H9 (cell line): ENCODE results near the gene ARMH3. TPM values are rescaled to one million over a fixed set of nuclear protein-coding genes. Genes with fewer than 3 reads are reported as not detected.

ENCODE experiments used
- DNase-seq: peaks from one replicate; pipeline ENCODE4 v3.0.0-alpha.2; 2017
- H2AFZ ChIP-seq: one replicate; pipeline ENCODE4 v1.6.1; 2013; ENCODE audit warnings: mild to moderate bottlenecking, low read length, control low read depth, moderate library complexity
- H2AK5ac ChIP-seq: 2 replicates; pipeline ENCODE4 v1.6.1; 2013; ENCODE audit warnings: low read length, control low read depth, mixed read lengths; ENCODE audit not compliant: insufficient read length
- H2BK120ac ChIP-seq: one replicate; pipeline ENCODE4 v1.6.1; 2013; ENCODE audit warnings: low read depth, mild to moderate bottlenecking, low read length, control low read depth, inconsistent platforms; ENCODE audit not compliant: poor library complexity, severe bottlenecking
- H2BK12ac ChIP-seq: 2 replicates; pipeline ENCODE4 v1.6.1; 2013; ENCODE audit warnings: low read length, control low read depth, mixed read lengths, low read depth; ENCODE audit not compliant: insufficient read length
- H2BK15ac ChIP-seq: 2 replicates; pipeline ENCODE4 v1.6.1; 2013; ENCODE audit warnings: low read depth, low read length, control low read depth
- H2BK20ac ChIP-seq: one replicate; pipeline ENCODE4 v1.6.1; 2013; ENCODE audit warnings: low read depth, mild to moderate bottlenecking, low read length, control low read depth, inconsistent platforms; ENCODE audit not compliant: poor library complexity, severe bottlenecking
- H2BK5ac ChIP-seq: 2 replicates; pipeline ENCODE4 v1.6.1; 2013; ENCODE audit warnings: low read length, control low read depth, mixed read lengths; ENCODE audit not compliant: insufficient read length
- H3K14ac ChIP-seq: 2 replicates; pipeline ENCODE4 v1.6.1; 2013; ENCODE audit warnings: low read length, control low read depth; ENCODE audit not compliant: insufficient read depth
- H3K18ac ChIP-seq: 2 replicates; pipeline ENCODE4 v1.6.1; 2013; ENCODE audit warnings: low read depth, mild to moderate bottlenecking, mixed read lengths, low read length, control low read depth; ENCODE audit not compliant: insufficient read length
- H3K23ac ChIP-seq: 2 replicates; pipeline ENCODE4 v1.6.1; 2013; ENCODE audit warnings: low read length, control low read depth, mixed read lengths, low read depth; ENCODE audit not compliant: insufficient read length
- H3K23me2 ChIP-seq: 2 replicates; pipeline ENCODE4 v1.6.1; 2013; ENCODE audit warnings: low read depth, mild to moderate bottlenecking, mixed read lengths, low read length, control low read depth; ENCODE audit not compliant: insufficient read length, poor library complexity, severe bottlenecking
- H3K27ac ChIP-seq: 2 replicates; pipeline ENCODE4 v1.5.1; 2013; ENCODE audit warnings: low read length, control low read depth, mixed read lengths, low read depth; ENCODE audit not compliant: insufficient read length
- H3K27me3 ChIP-seq: 2 replicates; pipeline ENCODE4 v1.6.1; 2013; ENCODE audit warnings: low read length, control low read depth, inconsistent platforms; ENCODE audit not compliant: insufficient read depth
- H3K4ac ChIP-seq: 2 replicates; pipeline ENCODE4 v1.6.1; 2013; ENCODE audit warnings: low read depth, mild to moderate bottlenecking, control low read depth, inconsistent platforms, low read length, moderate library complexity
- H3K4me1 ChIP-seq: 2 replicates; pipeline ENCODE4 v1.6.1; 2013; ENCODE audit warnings: low read length, control low read depth, inconsistent platforms; ENCODE audit not compliant: insufficient read depth
- H3K4me2 ChIP-seq: 2 replicates; pipeline ENCODE4 v1.6.1; 2013; ENCODE audit warnings: low read length, control low read depth, mixed read lengths; ENCODE audit not compliant: insufficient read length, insufficient read depth
- H3K56ac ChIP-seq: 2 replicates; pipeline ENCODE4 v1.6.1; 2013; ENCODE audit warnings: low read depth, mild to moderate bottlenecking, mixed read lengths, low read length, control low read depth; ENCODE audit not compliant: insufficient read length
- H3K79me1 ChIP-seq: 2 replicates; pipeline ENCODE4 v1.6.1; 2013; ENCODE audit warnings: low read depth, mild to moderate bottlenecking, moderate library complexity, low read length, control low read depth, inconsistent platforms; ENCODE audit not compliant: insufficient read depth, poor library complexity, severe bottlenecking
- H3K79me2 ChIP-seq: 2 replicates; pipeline ENCODE4 v1.6.1; 2013; ENCODE audit warnings: low read length, control low read depth, inconsistent platforms; ENCODE audit not compliant: insufficient read depth
- H3K9ac ChIP-seq: 2 replicates; pipeline ENCODE4 v1.6.1; 2013; ENCODE audit warnings: low read length, control low read depth, mixed read lengths; ENCODE audit not compliant: insufficient read length; ENCODE audit errors: extremely low read depth
- H3K9me3 ChIP-seq: one replicate; pipeline ENCODE4 v1.6.1; 2013; ENCODE audit warnings: low read depth, low read length, inconsistent platforms; ENCODE audit not compliant: control insufficient read depth
- H3T11ph ChIP-seq: one replicate; pipeline ENCODE4 v1.6.1; 2013; ENCODE audit warnings: mild to moderate bottlenecking, low read length, control low read depth, inconsistent platforms
- H4K20me1 ChIP-seq: one replicate; pipeline ENCODE4 v1.6.1; 2013; ENCODE audit not compliant: control insufficient read depth, insufficient read length, insufficient read depth
- H4K5ac ChIP-seq: 2 replicates; pipeline ENCODE4 v1.6.1; 2013; ENCODE audit warnings: low read depth, mild to moderate bottlenecking, mixed read lengths, low read length, control low read depth; ENCODE audit not compliant: insufficient read length
- H4K8ac ChIP-seq: replicated peaks from 2 replicates; pipeline ENCODE4 v1.6.1; 2013; ENCODE audit warnings: low read length, control low read depth, mixed read lengths, low read depth; ENCODE audit not compliant: insufficient read length
- H4K91ac ChIP-seq: 2 replicates; pipeline ENCODE4 v1.6.1; 2013; ENCODE audit warnings: low read depth, mild to moderate bottlenecking, moderate library complexity, mixed read lengths, low read length, control low read depth; ENCODE audit not compliant: insufficient read length
- H3K27ac Mint-ChIP-seq, 3 experiments: 2 replicates in 2 of 3; 3 replicates in 1 of 3; pipeline ENCODE4 v1.8.0; 2020 to 2021; ENCODE audit warnings: mixed read lengths in 3 of 3, mild to moderate bottlenecking in 1 of 3, moderate library complexity in 1 of 3
- H3K27me3 Mint-ChIP-seq: 2 replicates; pipeline ENCODE4 v1.8.0; 2021; ENCODE audit warnings: low read depth, mild to moderate bottlenecking, moderate library complexity, mixed read lengths
- H3K36me3 Mint-ChIP-seq, 3 experiments: 2 replicates in 2 of 3; 3 replicates in 1 of 3; pipeline ENCODE4 v1.8.0; 2020 to 2021; ENCODE audit warnings: low read depth in 3 of 3, mixed read lengths in 3 of 3; ENCODE audit not compliant: insufficient read depth in 1 of 3
- H3K4me1 Mint-ChIP-seq, 2 experiments: 2 replicates each; pipeline ENCODE4 v1.8.0; 2020; ENCODE audit warnings: mixed read lengths in 2 of 2
- H3K4me3 Mint-ChIP-seq, 2 experiments: 2 replicates in 1 of 2; 3 replicates in 1 of 2; pipeline ENCODE4 v1.8.0; 2020 to 2021; ENCODE audit warnings: mild to moderate bottlenecking in 2 of 2, mixed read lengths in 2 of 2, moderate library complexity in 1 of 2
- H3K9me3 Mint-ChIP-seq, 2 experiments: 2 replicates in 1 of 2; 3 replicates in 1 of 2; pipeline ENCODE4 v1.8.0; 2020; ENCODE audit warnings: mild to moderate bottlenecking in 2 of 2, mixed read lengths in 2 of 2, moderate library complexity in 1 of 2
- CTCF ChIP-seq: fragments of 200-600 bp; sonication (generic); conservative IDR thresholded peaks from 3 replicates; pipeline ENCODE4 v1.8.0; 2021; ENCODE audit warnings: antibody characterized with exemption, mild to moderate bottlenecking
- WGBS: extraction: QIAGEN DNeasy Blood & Tissue Kit; methylation state at CpG from one replicate; pipeline ENCODE4 v1.1.7; 2013; ENCODE audit warnings: missing lambda C conversion rate, low lambda C conversion rate, mixed read lengths; ENCODE audit not compliant: insufficient read length; ENCODE audit errors: extremely low coverage; 5-methylcytosine and 5-hydroxymethylcytosine counted together
- total RNA-seq: library from RNA; stranded (reverse); gene quantifications from 2 replicates; pipeline ENCODE4 v1.2.1, GENCODE V29; 2021

The ARMH3 gene
- total RNA-seq, 1 experiment from 2014 or later, result 20.4 TPM

GRCh38 chr10:101892782-101893391, 163.1 kb downstream of the ARMH3 start:
- H3K9me3 Mint-ChIP-seq, result no peaks in the 10 kb centered on the region
- no peak overlapping the region for H3K4me3 Mint-ChIP-seq
- Histone ChIP-seq H3K4me2 (no peak overlapping the region), H4K20me1 (no peaks in the 10 kb centered on the region), H3K79me1 (no peaks in the 10 kb centered on the region), H4K91ac (no peak overlapping the region), H4K8ac (no peak overlapping the region), H2BK15ac (no peak overlapping the region), H3K14ac (no peak overlapping the region), H3K4ac (no peak overlapping the region), H3K23me2 (no peaks in the 10 kb centered on the region), H3K23ac (no peak overlapping the region), H3K27ac (no peak overlapping the region), H2BK12ac (no peak overlapping the region), H2BK20ac (no peak overlapping the region), H3K18ac (no peak overlapping the region), H3K4me1 (no peaks in the 10 kb centered on the region), H2AK5ac (no peak overlapping the region), H3K27me3 (no peaks in the 10 kb centered on the region), H4K5ac (no peak overlapping the region), H2AFZ (no peak overlapping the region), H2BK5ac (no peak overlapping the region), H3K9ac (no peak overlapping the region), H3K56ac (no peak overlapping the region), H3K9me3 (no peaks in the 10 kb centered on the region), H3K79me2 (no peaks in the 10 kb centered on the region), H2BK120ac (no peak overlapping the region), H3T11ph (no peak overlapping the region)
- no peaks in the 10 kb centered on the region for H3K27me3 Mint-ChIP-seq
- WGBS, result no CpG with 5 or more reads among the region's 4 CpGs
- no peak overlapping the region for H3K27ac Mint-ChIP-seq
- DNase-seq, result no peak
- no peaks in the 10 kb centered on the region for H3K36me3 Mint-ChIP-seq
- TF ChIP-seq CTCF, result no peak
- peaks cover 2 to 5% of the 10 kb centered on the region in 2 experiments; a peak in 1 of 4 replicates for H3K4me1 Mint-ChIP-seq
